GM18519 (cell line): Measurements from ENCODE around the gene COMMD3.

ENCODE experiments used
- ATAC-seq: cut with Tn5 transposase; IDR thresholded peaks from one replicate; pipeline ENCODE4 v1.9.1; 2021; ENCODE audit warnings: mild to moderate bottlenecking, moderate library complexity; ENCODE audit not compliant: unreplicated experiment, low FRiP score

Gene COMMD3

DNA sequence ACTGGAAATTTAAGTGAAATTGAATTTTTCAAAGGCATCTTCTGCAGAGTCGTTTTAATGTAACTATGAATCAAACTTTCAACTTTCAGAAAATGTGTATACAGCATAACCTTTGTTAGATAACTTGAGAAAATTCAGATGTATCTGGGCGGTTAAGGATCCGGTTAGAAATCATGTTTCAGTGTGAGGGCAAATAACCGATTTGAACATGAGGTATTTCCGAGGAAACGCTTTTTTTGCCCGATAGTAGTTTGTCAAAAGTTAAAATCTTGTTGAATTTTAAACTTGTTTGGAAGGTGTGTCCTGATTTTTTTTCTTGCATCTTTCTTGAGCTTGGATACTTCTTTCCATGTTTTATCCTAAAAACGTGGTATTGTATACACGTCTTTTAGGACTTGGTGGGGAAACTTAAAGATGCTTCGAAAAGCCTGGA, 3.4 kb downstream of the COMMD3 start:
- no peak for ATAC-seq

GRCh38 chr10:22319980-22320558, 3.9 kb downstream of the COMMD3 start:
- no peak for ATAC-seq

GRCh38 chr10:22320591-22321155, 4.5 kb downstream of the COMMD3 start, which contains the start of gene BMI1:
TSS of gene BMI1 (plus strand) at chr10:22321099. CDS start at chr10:22326450, 5,351 bp downstream.
- no peak for ATAC-seq

- no peak for ATAC-seq
Measured at GRCh38 chr10:22321156-22321923, 5.2 kb downstream of the COMMD3 start.

DNA sequence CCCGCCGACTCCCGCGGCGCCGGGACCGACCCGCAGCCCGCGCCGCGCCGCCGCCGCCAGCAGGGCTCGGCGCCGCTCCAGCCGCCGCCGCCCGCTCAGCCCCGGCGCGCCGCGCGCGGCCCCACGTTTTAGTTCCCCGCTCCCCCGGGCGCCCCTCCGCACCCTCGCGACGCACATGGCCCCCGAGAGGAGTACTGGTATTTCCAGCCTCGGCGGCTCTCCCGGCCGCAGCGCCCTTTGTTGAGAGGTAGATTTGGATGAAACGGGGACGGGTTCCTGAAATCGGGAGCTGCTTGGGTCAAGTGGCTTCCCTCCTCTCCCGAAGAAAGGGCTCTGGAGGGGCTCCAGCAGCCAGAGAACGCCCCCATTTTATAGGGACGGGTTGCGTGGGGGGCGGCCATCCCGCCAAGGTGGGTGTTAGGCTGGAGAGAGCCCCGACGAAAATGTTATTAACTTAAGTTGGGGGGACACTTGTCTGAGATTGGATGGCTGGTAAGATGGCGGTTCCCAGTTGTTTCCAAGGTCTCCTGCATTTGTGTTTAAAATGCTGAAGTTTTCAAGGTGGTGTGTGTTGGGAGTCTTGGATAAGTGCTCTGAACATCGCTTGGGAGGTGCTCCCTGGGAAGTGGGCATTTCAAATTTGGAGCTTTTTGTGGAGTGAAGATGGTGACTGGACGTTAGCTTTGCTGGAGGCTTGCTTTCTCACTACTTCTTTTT, 5.9 kb downstream of the COMMD3 start:
- no peak for ATAC-seq

DNA sequence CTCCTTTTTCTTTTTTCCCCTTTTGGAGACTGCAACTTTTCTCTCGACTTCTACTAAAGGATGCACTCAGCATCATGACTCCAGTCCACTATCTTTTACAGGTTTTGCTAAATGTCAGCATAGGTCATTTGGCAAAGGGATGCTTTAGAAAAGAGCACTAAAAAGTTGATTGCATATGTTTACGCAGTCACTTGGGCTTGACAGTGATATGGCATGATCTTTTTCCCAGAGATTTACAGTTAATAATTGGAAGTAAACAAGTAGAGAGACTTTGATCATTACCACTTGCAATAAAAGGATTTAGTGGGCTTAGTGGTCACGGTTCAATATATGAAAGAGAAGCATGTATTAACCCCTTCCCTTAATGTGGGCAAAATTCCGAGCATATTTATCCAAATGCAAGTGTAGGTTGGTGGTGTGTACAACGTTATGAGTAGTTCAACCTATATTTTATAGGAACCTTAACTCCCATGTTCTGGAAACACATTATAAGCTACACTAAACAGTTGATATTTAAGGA, 6.5 kb downstream of the COMMD3 start:
- no peak for ATAC-seq

GRCh38 chr10:22323538-22324305, 7.5 kb downstream of the COMMD3 start:
- no peak for ATAC-seq

- no peak for ATAC-seq
Measured at GRCh38 chr10:22324413-22324812, 8.2 kb downstream of the COMMD3 start.

DNA sequence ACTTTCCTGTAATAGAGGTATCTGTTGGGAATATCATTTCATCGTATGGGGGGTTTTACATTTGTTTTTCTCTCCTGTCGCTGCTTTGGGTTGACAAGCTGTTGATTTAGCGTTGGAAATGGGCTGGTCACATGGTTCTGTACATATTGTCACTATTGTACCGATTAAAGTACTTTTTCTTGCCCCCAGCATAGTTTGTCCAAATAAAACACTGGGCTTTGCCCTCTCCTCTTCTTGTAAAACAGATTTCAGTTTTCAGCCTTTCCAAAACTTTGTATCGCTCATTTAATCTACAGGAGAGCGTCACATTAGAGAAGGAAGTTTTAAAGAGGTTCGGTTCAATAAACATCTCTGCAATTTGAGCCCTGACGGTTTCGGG, 8.7 kb downstream of the COMMD3 start:
- no peak for ATAC-seq

GRCh38 chr10:22325272-22326144, 9.3 kb downstream of the COMMD3 start:
- ATAC-seq, result peak; percentile 34

DNA sequence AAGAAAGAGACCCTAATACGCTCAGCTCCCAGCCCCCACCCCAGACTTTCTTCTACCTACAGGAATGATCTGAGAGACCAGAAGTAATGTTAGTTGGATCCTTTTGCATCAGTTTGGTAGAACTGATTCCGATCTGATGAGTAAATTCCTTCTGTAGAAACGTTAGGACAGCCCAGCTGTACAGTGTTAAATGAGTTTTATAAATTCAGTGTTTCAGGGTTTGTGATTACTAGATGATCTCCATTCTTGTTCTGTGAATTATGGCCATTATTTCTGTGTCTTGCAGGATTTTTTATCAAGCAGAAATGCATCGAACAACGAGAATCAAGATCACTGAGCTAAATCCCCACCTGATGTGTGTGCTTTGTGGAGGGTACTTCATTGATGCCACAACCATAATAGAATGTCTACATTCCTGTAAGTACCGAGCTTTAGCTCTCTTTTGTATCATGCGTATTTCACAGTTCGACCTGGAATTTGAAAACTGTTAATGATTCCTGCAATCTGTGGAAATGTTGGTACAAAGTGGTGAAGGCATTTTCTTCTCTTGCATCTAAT, 10.0 kb downstream of the COMMD3 start:
- ATAC-seq, result no peak

- ATAC-seq, result no peak
Measured at GRCh38 chr10:22329150-22329549, 13.0 kb downstream of the COMMD3 start.

GRCh38 chr10:22332116-22332692, 16.0 kb downstream of the COMMD3 start:
- no peak for ATAC-seq

DNA sequence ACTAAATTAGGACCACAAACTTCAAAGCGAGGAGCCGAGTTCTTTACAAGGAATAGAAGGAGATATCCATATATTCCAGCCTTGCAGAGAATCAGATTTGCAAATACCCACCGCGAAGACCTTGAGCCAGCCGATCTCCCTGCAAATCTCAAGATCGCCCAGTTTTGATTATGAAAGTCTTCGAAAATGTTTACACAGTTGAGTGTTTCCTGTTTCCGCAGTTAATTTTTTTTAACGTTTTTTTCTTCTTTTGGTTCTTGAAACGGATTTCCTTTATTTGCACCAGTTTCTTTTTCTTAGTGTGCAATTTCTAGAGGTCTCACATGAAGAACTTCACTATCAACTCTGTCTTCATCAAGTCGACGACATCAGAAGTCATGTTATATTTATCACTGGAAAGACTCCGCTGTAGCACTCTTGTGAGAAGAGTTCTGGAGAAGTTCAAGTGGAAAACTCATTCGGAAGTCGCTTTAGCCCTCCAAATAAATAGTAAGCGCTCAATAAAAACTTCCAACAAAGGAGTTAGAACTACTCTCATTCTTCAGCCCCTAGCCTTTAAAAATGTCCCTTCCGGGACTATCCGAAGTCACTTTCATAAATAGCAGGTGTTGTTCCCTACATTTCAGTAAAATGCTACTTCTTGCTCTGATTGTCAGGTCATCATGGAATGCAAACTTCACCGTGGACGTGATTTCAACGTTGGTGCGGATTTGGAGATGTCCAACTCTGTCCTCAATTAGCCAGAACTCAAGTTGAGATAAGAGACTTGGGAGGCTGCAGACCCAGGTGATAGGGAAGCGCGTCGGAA, 17.2 kb downstream of the COMMD3 start:
- no peak for ATAC-seq

- no peak for ATAC-seq
Measured at GRCh38 chr10:22333975-22334282, 17.7 kb downstream of the COMMD3 start.

DNA sequence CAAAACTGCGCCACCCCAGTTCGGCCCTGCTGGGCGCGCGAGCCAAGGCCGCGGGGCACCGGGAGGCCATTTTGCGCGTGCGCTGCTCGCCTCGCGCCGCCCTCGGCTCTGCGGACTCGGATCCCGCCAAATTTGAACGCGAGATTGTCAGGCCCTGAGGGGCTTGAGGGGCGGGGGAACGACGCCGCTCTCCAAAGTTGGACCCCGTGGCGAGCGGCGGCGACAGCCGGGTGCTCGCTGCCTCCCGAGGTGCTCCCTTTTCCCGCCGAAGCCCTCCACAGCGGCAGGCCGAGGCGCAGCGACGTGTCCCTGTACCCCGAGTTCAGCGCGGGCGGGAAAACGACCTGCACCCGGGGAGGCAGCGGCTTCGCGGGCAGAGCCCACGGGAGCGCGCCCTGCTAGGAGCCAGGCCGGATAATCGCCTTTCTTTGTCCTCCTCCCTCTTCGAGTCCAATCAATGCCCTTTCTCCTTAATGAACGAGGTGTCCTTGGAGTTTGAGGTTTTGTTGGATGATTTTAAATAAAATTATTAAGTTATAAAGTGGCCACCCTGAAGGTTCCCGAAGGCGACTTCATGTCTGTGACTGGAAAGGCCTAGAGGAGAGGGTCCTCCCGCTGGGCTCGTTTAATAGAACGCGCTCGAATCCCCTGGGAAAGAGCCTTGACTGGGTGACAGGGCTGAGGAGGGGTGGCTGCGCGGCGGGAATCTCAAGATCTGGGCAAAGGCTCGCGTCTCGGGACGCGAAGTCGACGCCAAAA, 18.4 kb downstream of the COMMD3 start:
- ATAC-seq, result no peak

GRCh38 chr10:22335173-22335933, 19.2 kb downstream of the COMMD3 start:
- ATAC-seq, result no peak
